ENCODE data around the gene LDLRAD3.
A peak's percentile ranks its signal among the peaks of the same experiment; 100 is the strongest.

The LDLRAD3 gene

DNA sequence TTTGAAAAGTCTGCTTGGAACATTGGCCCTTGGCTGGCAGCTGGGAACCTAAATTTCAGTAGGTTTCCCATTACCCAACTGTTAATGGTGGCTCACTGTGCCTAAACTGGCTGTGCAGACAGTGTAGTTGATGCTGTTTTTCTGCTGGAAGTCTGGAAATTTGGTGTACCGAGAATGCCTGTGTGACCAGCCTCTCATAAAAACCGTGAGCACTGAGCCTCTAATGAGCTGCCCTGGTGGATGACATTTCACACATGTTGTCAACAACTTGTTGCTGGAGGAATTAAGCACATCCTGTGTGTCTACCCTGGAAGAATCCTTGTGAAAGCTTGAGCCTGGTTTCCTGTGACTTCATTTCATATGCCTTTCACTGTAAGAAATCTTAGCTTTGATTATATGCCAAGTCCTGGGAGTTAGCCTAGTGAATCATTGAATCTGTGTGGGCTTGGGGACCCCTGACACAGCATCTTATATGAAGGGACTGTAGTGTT lies 131.1 kb downstream of the LDLRAD3 start:
- no peak for TF ChIP-seq ZFP30 (CRISPR knock-in tag; IDR thresholded peaks at IDR 0.05)

DNA sequence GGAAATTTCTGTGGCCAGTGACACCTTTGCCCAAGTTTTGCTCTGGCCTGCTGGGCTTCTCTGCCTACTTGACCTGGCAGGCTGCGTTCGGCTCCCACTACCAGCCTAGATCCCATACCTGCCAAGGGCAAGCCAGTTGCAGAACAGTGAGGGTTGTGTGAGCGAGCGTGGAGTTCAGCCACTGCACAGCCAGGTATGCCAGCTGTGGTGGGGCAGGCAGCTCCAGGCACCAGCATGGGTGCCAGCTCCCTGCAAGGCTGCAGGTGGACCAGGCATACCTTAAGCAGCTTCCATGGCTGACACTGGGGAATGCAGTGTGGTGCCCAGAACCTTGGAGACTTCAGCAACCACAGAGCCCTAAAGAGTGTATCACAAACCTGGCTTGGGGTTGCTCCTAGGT lies 133.5 kb downstream of the LDLRAD3 start:
- TF ChIP-seq TCF4 (CRISPR knock-in tag; IDR thresholded peaks at IDR 0.05; ENCODE audit: borderline replicate concordance) (no peak), ARNTL (CRISPR knock-in tag; IDR thresholded peaks at IDR 0.05; ENCODE audit: borderline replicate concordance, low read depth) (no peak), RARB (CRISPR knock-in tag; IDR thresholded peaks at IDR 0.05) (no peak), ZNF70 (CRISPR knock-in tag; IDR thresholded peaks at IDR 0.05) (no peak), ISL1 (CRISPR knock-in tag; IDR thresholded peaks at IDR 0.05) (no peak), GLIS3 (CRISPR knock-in tag; IDR thresholded peaks at IDR 0.05) (no peak), TOX (CRISPR knock-in tag; IDR thresholded peaks at IDR 0.05; ENCODE audit: borderline replicate concordance) (no peak), SNAI2 (CRISPR knock-in tag; IDR thresholded peaks at IDR 0.05) (no peak), ESRRG (CRISPR knock-in tag; IDR thresholded peaks at IDR 0.05) (no peak), ZNF565 (CRISPR knock-in tag; conservative IDR thresholded peaks at IDR 0.05; ENCODE audit: low read depth) (no peak)
- TF ChIP-seq, protein P1, sequence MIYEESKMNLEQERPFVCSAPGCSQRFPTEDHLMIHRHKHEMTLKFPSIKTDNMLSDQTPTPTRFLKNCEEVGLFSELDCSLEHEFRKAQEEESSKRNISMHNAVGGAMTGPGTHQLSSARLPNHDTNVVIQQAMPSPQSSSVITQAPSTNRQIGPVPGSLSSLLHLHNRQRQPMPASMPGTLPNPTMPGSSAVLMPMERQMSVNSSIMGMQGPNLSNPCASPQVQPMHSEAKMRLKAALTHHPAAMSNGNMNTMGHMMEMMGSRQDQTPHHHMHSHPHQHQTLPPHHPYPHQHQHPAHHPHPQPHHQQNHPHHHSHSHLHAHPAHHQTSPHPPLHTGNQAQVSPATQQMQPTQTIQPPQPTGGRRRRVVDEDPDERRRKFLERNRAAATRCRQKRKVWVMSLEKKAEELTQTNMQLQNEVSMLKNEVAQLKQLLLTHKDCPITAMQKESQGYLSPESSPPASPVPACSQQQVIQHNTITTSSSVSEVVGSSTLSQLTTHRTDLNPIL (CRISPR knock-in tag; IDR thresholded peaks at IDR 0.05; ENCODE audit: low read depth) = no peak
- TF ChIP-seq, protein P2, sequence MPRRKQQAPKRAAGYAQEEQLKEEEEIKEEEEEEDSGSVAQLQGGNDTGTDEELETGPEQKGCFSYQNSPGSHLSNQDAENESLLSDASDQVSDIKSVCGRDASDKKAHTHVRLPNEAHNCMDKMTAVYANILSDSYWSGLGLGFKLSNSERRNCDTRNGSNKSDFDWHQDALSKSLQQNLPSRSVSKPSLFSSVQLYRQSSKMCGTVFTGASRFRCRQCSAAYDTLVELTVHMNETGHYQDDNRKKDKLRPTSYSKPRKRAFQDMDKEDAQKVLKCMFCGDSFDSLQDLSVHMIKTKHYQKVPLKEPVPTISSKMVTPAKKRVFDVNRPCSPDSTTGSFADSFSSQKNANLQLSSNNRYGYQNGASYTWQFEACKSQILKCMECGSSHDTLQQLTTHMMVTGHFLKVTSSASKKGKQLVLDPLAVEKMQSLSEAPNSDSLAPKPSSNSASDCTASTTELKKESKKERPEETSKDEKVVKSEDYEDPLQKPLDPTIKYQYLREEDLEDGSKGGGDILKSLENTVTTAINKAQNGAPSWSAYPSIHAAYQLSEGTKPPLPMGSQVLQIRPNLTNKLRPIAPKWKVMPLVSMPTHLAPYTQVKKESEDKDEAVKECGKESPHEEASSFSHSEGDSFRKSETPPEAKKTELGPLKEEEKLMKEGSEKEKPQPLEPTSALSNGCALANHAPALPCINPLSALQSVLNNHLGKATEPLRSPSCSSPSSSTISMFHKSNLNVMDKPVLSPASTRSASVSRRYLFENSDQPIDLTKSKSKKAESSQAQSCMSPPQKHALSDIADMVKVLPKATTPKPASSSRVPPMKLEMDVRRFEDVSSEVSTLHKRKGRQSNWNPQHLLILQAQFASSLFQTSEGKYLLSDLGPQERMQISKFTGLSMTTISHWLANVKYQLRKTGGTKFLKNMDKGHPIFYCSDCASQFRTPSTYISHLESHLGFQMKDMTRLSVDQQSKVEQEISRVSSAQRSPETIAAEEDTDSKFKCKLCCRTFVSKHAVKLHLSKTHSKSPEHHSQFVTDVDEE (CRISPR knock-in tag; IDR thresholded peaks at IDR 0.05) = no peak
- ATAC-seq = no peak

More for the DNA sequence above, 131.1 kb downstream of the LDLRAD3 start:
- peak; percentile 21; the same call in 2 of the 3 replicates for ATAC-seq

DNA sequence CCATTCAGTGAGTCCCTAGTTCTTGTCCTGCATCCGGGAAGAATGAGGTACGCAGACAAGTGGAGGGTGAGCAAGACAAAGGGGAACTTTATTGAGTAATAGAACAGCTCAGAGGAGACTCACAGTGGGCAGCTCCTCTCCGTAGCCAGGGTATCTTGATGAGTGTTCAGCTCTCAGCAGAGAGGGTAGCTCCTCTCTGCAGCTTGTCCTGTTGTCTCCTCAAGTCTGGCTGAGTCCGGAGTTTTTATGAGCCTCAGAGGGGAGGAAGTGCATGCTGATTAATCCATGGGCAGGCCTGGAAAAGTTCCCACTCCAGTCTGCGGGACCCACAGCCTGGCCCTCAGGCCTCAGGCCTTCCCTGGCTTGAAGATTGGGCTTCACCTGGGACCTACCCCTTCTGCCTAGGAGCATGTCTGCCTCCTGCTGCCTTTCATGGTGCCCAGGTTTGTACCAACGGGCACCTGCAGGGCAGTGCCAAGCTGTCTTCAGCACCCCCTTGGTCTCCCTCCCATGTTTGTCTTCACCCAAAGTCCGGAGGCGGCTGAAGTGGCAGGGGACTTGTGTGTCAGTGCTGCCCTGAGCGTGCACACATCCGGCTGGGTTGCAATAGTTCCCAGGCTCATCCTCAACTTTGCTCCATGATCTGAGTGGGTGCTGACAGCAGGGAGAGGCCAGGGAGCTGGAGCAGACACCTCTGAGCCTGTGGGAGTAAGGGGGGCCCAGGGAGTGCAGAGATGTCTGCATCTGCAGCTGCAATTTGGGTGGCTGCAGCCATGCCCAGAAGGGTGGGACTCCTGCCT lies 134.2 kb downstream of the LDLRAD3 start:
- no peak for TF ChIP-seq ISL1 (CRISPR knock-in tag; IDR thresholded peaks at IDR 0.05)
- no peak for ATAC-seq

DNA sequence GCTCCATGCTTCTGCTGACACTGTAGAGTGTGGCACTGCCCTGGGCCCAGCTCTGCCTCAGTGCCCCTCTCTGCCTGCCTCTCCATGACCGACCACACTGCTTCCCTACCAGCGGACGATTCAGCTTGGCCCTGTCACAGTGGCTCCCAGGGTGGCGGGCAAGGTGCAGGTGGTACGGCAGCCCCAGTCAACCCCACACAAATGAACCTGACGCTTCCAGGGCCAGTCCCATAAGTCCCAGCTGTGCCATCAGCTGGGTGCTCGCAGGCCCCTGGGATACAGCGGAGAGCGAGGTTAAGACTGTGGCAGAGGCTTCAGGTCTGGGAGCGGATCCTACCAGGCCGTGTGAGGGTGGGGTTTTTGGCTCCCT lies 134.8 kb downstream of the LDLRAD3 start:
- no peak for ATAC-seq
- TF ChIP-seq TOX (CRISPR knock-in tag; IDR thresholded peaks at IDR 0.05; ENCODE audit: borderline replicate concordance) (no peak), PPARA (CRISPR knock-in tag; IDR thresholded peaks at IDR 0.05; ENCODE audit: borderline replicate concordance) (no peak), ZFP30 (CRISPR knock-in tag; IDR thresholded peaks at IDR 0.05) (no peak), ZC3H10 (CRISPR knock-in tag; IDR thresholded peaks at IDR 0.05) (no peak), ZFP3 (CRISPR knock-in tag; IDR thresholded peaks at IDR 0.05) (no peak), RARB (CRISPR knock-in tag; IDR thresholded peaks at IDR 0.05) (no peak), ZNF8 (CRISPR knock-in tag; IDR thresholded peaks at IDR 0.05) (no peak), OSR1 (CRISPR knock-in tag; IDR thresholded peaks at IDR 0.05) (no peak), ZNF565 (CRISPR knock-in tag; conservative IDR thresholded peaks at IDR 0.05; ENCODE audit: low read depth) (no peak), ESRRG (CRISPR knock-in tag; IDR thresholded peaks at IDR 0.05) (no peak), SNAI2 (CRISPR knock-in tag; IDR thresholded peaks at IDR 0.05) (no peak), BACH2 (CRISPR knock-in tag; IDR thresholded peaks at IDR 0.05; ENCODE audit: borderline replicate concordance) (no peak)
- TF ChIP-seq, protein P3, sequence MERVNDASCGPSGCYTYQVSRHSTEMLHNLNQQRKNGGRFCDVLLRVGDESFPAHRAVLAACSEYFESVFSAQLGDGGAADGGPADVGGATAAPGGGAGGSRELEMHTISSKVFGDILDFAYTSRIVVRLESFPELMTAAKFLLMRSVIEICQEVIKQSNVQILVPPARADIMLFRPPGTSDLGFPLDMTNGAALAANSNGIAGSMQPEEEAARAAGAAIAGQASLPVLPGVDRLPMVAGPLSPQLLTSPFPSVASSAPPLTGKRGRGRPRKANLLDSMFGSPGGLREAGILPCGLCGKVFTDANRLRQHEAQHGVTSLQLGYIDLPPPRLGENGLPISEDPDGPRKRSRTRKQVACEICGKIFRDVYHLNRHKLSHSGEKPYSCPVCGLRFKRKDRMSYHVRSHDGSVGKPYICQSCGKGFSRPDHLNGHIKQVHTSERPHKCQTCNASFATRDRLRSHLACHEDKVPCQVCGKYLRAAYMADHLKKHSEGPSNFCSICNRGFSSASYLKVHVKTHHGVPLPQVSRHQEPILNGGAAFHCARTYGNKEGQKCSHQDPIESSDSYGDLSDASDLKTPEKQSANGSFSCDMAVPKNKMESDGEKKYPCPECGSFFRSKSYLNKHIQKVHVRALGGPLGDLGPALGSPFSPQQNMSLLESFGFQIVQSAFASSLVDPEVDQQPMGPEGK (CRISPR knock-in tag; IDR thresholded peaks at IDR 0.05; ENCODE audit: borderline replicate concordance) = no peak
- TF ChIP-seq, protein P4, sequence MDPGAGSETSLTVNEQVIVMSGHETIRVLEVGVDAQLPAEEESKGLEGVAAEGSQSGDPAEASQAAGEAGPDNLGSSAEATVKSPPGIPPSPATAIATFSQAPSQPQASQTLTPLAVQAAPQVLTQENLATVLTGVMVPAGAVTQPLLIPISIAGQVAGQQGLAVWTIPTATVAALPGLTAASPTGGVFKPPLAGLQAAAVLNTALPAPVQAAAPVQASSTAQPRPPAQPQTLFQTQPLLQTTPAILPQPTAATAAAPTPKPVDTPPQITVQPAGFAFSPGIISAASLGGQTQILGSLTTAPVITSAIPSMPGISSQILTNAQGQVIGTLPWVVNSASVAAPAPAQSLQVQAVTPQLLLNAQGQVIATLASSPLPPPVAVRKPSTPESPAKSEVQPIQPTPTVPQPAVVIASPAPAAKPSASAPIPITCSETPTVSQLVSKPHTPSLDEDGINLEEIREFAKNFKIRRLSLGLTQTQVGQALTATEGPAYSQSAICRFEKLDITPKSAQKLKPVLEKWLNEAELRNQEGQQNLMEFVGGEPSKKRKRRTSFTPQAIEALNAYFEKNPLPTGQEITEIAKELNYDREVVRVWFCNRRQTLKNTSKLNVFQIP (CRISPR knock-in tag; IDR thresholded peaks at IDR 0.05; ENCODE audit: borderline replicate concordance, low read depth) = no peak
- TF ChIP-seq, protein P5, sequence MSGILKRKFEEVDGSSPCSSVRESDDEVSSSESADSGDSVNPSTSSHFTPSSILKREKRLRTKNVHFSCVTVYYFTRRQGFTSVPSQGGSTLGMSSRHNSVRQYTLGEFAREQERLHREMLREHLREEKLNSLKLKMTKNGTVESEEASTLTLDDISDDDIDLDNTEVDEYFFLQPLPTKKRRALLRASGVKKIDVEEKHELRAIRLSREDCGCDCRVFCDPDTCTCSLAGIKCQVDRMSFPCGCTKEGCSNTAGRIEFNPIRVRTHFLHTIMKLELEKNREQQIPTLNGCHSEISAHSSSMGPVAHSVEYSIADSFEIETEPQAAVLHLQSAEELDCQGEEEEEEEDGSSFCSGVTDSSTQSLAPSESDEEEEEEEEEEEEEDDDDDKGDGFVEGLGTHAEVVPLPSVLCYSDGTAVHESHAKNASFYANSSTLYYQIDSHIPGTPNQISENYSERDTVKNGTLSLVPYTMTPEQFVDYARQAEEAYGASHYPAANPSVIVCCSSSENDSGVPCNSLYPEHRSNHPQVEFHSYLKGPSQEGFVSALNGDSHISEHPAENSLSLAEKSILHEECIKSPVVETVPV (CRISPR knock-in tag; IDR thresholded peaks at IDR 0.05) = no peak
- TF ChIP-seq, protein P2 (CRISPR knock-in tag; IDR thresholded peaks at IDR 0.05) = no peak

All from SK-N-SH treated with all-trans-retinoic acid at 6 μM for 48 hours (cell line).